ENCODE data around the gene CMTM6. TPM values are rescaled to one million over a fixed set of nuclear protein-coding genes. Genes with fewer than 3 reads are reported as not detected.

CMTM6 gene
- total and polyA plus RNA-seq, 2 of the 13 experiments (the other 11 are each of a cell fraction or from before 2014, with no cell fraction given): 25.6 to 55.7 TPM

DNA sequence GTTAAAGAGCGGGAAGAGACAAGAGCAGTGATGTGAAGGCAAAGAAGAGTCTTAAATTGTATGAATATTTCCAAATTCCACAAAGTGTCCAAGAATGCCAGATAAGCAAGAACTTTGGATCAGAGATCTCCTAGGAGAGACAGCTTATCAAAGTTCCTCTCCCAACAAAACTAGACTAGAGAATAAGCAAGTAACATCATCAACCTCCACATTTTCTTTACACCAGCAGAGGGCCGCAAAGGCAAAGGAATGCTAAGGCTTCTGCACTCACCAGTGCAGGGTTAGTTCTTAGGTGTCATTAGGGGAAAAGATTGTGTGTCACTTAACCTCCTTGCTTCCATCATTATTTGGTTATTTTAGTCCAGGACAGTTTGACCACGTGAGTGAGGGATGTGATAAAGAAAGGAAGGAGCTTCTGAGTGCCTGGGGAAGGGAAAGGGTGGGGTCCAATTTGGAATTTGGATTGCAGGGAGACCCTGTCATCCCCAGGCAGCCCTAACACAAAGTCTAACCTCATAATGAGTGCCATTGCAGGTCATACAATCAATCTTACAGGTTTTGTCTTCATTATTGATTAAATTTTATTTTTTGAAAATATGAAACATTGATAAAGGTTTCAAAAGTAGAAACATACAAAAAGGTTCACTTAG, 7.5 kb upstream of the CMTM6 start (continued):
- TF ChIP-seq ZBTB1 (CRISPR knock-in tag; IDR thresholded peaks at IDR 0.05; ENCODE audit: borderline replicate concordance) (no peak), ZBTB7A (CRISPR knock-in tag; IDR thresholded peaks at IDR 0.05) (no peak), ATF7 (IDR thresholded peaks at IDR 0.05) (no peak), ATF7 (CRISPR knock-in tag; IDR thresholded peaks at IDR 0.05) (no peak), STAG1 (CRISPR knock-in tag; IDR thresholded peaks at IDR 0.05) (peak; percentile 99), ZNF138 (CRISPR knock-in tag; IDR thresholded peaks at IDR 0.05; ENCODE audit: low read depth) (no peak), MEIS1 (CRISPR knock-in tag; IDR thresholded peaks at IDR 0.05; ENCODE audit: borderline replicate concordance) (no peak), RCOR2 (CRISPR knock-in tag; IDR thresholded peaks at IDR 0.05) (no peak), GTF3A (CRISPR knock-in tag; conservative IDR thresholded peaks at IDR 0.05) (no peak), EZH2 (conservative IDR thresholded peaks at IDR 0.05; ENCODE audit: low read depth, low read length) (no peak), HIVEP1 (CRISPR knock-in tag; IDR thresholded peaks at IDR 0.05) (no peak), MAFK (conservative IDR thresholded peaks at IDR 0.05 in 1 of 2, IDR thresholded peaks at IDR 0.05 in 1 of 2; ENCODE audit: low read length in 2 of 2) (no peak), ZNF703 (CRISPR knock-in tag; IDR thresholded peaks at IDR 0.05; ENCODE audit: borderline replicate concordance) (no peak), RAD51 (IDR thresholded peaks at IDR 0.05; ENCODE audit: borderline replicate concordance) (no peak), YEATS2 (CRISPR knock-in tag; IDR thresholded peaks at IDR 0.05; ENCODE audit: borderline replicate concordance) (0 out of 2 replicates have a peak, but pooled peaks have one; percentile 25), JUND (CRISPR knock-in tag; IDR thresholded peaks at IDR 0.05) (no peak), ZNF367 (CRISPR knock-in tag; IDR thresholded peaks at IDR 0.05; ENCODE audit: borderline replicate concordance) (no peak), KAT8 (CRISPR knock-in tag; IDR thresholded peaks at IDR 0.05) (no peak), CAMTA2 (CRISPR knock-in tag; IDR thresholded peaks at IDR 0.05; ENCODE audit: borderline replicate concordance) (no peak), ATRX (CRISPR knock-in tag; IDR thresholded peaks at IDR 0.05; ENCODE audit: borderline replicate concordance) (no peak), JUN (CRISPR knock-in tag; IDR thresholded peaks at IDR 0.05) (no peak), KLF16 (CRISPR knock-in tag; IDR thresholded peaks at IDR 0.05) (peak in 1 of 2 experiments; percentile 45; a peak in 1 of 4 replicates)
- TF ChIP-seq, protein P1, sequence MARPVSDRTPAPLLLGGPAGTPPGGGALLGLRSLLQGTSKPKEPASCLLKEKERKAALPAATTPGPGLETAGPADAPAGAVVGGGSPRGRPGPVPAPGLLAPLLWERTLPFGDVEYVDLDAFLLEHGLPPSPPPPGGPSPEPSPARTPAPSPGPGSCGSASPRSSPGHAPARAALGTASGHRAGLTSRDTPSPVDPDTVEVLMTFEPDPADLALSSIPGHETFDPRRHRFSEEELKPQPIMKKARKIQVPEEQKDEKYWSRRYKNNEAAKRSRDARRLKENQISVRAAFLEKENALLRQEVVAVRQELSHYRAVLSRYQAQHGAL (CRISPR knock-in tag; IDR thresholded peaks at IDR 0.05; ENCODE audit: not compliant biosample characterization): no peak
- TF ChIP-seq, protein P2, sequence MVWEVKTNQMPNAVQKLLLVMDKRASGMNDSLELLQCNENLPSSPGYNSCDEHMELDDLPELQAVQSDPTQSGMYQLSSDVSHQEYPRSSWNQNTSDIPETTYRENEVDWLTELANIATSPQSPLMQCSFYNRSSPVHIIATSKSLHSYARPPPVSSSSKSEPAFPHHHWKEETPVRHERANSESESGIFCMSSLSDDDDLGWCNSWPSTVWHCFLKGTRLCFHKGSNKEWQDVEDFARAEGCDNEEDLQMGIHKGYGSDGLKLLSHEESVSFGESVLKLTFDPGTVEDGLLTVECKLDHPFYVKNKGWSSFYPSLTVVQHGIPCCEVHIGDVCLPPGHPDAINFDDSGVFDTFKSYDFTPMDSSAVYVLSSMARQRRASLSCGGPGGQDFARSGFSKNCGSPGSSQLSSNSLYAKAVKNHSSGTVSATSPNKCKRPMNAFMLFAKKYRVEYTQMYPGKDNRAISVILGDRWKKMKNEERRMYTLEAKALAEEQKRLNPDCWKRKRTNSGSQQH (CRISPR knock-in tag; IDR thresholded peaks at IDR 0.05; ENCODE audit: low read depth): no peak
- TF ChIP-seq, protein P3, sequence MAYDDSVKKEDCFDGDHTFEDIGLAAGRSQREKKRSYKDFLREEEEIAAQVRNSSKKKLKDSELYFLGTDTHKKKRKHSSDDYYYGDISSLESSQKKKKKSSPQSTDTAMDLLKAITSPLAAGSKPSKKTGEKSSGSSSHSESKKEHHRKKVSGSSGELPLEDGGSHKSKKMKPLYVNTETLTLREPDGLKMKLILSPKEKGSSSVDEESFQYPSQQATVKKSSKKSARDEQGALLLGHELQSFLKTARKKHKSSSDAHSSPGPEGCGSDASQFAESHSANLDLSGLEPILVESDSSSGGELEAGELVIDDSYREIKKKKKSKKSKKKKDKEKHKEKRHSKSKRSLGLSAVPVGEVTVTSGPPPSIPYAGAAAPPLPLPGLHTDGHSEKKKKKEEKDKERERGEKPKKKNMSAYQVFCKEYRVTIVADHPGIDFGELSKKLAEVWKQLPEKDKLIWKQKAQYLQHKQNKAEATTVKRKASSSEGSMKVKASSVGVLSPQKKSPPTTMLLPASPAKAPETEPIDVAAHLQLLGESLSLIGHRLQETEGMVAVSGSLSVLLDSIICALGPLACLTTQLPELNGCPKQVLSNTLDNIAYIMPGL (CRISPR knock-in tag; IDR thresholded peaks at IDR 0.05; ENCODE audit: borderline replicate concordance in 1 of 2, low read depth in 1 of 2): peak in 1 of 2 experiments; percentile 51; a peak in 1 of 4 replicates
- TF ChIP-seq, protein P4, sequence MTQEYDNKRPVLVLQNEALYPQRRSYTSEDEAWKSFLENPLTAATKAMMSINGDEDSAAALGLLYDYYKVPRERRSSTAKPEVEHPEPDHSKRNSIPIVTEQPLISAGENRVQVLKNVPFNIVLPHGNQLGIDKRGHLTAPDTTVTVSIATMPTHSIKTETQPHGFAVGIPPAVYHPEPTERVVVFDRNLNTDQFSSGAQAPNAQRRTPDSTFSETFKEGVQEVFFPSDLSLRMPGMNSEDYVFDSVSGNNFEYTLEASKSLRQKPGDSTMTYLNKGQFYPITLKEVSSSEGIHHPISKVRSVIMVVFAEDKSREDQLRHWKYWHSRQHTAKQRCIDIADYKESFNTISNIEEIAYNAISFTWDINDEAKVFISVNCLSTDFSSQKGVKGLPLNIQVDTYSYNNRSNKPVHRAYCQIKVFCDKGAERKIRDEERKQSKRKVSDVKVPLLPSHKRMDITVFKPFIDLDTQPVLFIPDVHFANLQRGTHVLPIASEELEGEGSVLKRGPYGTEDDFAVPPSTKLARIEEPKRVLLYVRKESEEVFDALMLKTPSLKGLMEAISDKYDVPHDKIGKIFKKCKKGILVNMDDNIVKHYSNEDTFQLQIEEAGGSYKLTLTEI (CRISPR knock-in tag; conservative IDR thresholded peaks at IDR 0.05): no peak
